ENCODE measurements around the gene DCPS.

The DCPS gene

GRCh38 chr11:126355324-126355925 is 51.6 kb downstream of the DCPS start, which contains the start of gene ST3GAL4:
TSS of gene ST3GAL4 (plus strand) at chr11:126355686. CDS start at chr11:126406156, 50,470 bp downstream.
- Histone ChIP-seq H3K4me3 (ENCODE audit: low read depth, low read length) (peak within 1 kb of the TSS; percentile 97), H3K36me3 (ENCODE audit: control insufficient read depth, insufficient read depth, low read length) (0 out of 2 replicates have a peak, but pooled peaks cover 3% of the 10 kb centered on the region), H3K27me3 (ENCODE audit: control insufficient read depth, insufficient read depth, low read length) (no peaks in the 10 kb centered on the region), H3K4me1 (ENCODE audit: control insufficient read depth, insufficient read depth, low read length) (peaks cover 48% of the 10 kb centered on the region), H3K9me3 (ENCODE audit: control insufficient read depth, insufficient read depth, low read depth, low read length) (no peaks in the 10 kb centered on the region), H3K27ac (ENCODE audit: low read depth, low read length) (peak within 1 kb of the TSS; percentile 54), H3K9ac (ENCODE audit: low read length) (peak within 1 kb of the TSS; percentile 90)

- Histone ChIP-seq H3K36me3 (ENCODE audit: control insufficient read depth, insufficient read depth, low read length) (0 out of 2 replicates have a peak, but pooled peaks cover 3% of the 10 kb centered on the region), H3K4me3 (ENCODE audit: low read depth, low read length) (peak overlapping the region; percentile 97), H3K4me1 (ENCODE audit: control insufficient read depth, insufficient read depth, low read length) (peaks cover 51% of the 10 kb centered on the region), H3K9me3 (ENCODE audit: control insufficient read depth, insufficient read depth, low read depth, low read length) (no peaks in the 10 kb centered on the region), H3K27me3 (ENCODE audit: control insufficient read depth, insufficient read depth, low read length) (no peaks in the 10 kb centered on the region), H3K27ac (ENCODE audit: low read depth, low read length) (no peak overlapping the region), H3K9ac (ENCODE audit: low read length) (peak overlapping the region; percentile 62)
Observed at GRCh38 chr11:126355926-126356897, 52.4 kb downstream of the DCPS start.

- Histone ChIP-seq H3K9me3 (ENCODE audit: control insufficient read depth, insufficient read depth, low read depth, low read length) (no peaks in the 10 kb centered on the region), H3K4me1 (ENCODE audit: control insufficient read depth, insufficient read depth, low read length) (peaks cover 51% of the 10 kb centered on the region), H3K4me3 (ENCODE audit: low read depth, low read length) (0 out of 2 replicates have a peak overlapping the region, but pooled peaks have one; percentile 97), H3K27ac (ENCODE audit: low read depth, low read length) (no peak overlapping the region), H3K36me3 (ENCODE audit: control insufficient read depth, insufficient read depth, low read length) (no peaks in the 10 kb centered on the region), H3K27me3 (ENCODE audit: control insufficient read depth, insufficient read depth, low read length) (no peaks in the 10 kb centered on the region), H3K9ac (ENCODE audit: low read length) (peak overlapping the region; percentile 62)
Observed at GRCh38 chr11:126357055-126357962, 53.4 kb downstream of the DCPS start.

- Histone ChIP-seq H3K9me3 (ENCODE audit: control insufficient read depth, insufficient read depth, low read depth, low read length) (no peaks in the 10 kb centered on the region), H3K4me1 (ENCODE audit: control insufficient read depth, insufficient read depth, low read length) (peaks cover 52% of the 10 kb centered on the region), H3K9ac (ENCODE audit: low read length) (no peak overlapping the region), H3K27me3 (ENCODE audit: control insufficient read depth, insufficient read depth, low read length) (no peaks in the 10 kb centered on the region), H3K36me3 (ENCODE audit: control insufficient read depth, insufficient read depth, low read length) (no peaks in the 10 kb centered on the region), H3K4me3 (ENCODE audit: low read depth, low read length) (no peak overlapping the region), H3K27ac (ENCODE audit: low read depth, low read length) (no peak overlapping the region)
Observed at GRCh38 chr11:126357969-126358762, 54.3 kb downstream of the DCPS start.

GRCh38 chr11:126358763-126359160 is 54.9 kb downstream of the DCPS start:
- Histone ChIP-seq H3K4me3 (ENCODE audit: low read depth, low read length) (no peak overlapping the region), H3K36me3 (ENCODE audit: control insufficient read depth, insufficient read depth, low read length) (no peaks in the 10 kb centered on the region), H3K9me3 (ENCODE audit: control insufficient read depth, insufficient read depth, low read depth, low read length) (no peaks in the 10 kb centered on the region), H3K27me3 (ENCODE audit: control insufficient read depth, insufficient read depth, low read length) (no peaks in the 10 kb centered on the region), H3K27ac (ENCODE audit: low read depth, low read length) (no peak overlapping the region), H3K4me1 (ENCODE audit: control insufficient read depth, insufficient read depth, low read length) (peaks cover 52% of the 10 kb centered on the region), H3K9ac (ENCODE audit: low read length) (no peak overlapping the region)

GRCh38 chr11:126359431-126360048 is 55.7 kb downstream of the DCPS start:
- Histone ChIP-seq H3K4me3 (ENCODE audit: low read depth, low read length) (no peak overlapping the region), H3K9ac (ENCODE audit: low read length) (no peak overlapping the region), H3K4me1 (ENCODE audit: control insufficient read depth, insufficient read depth, low read length) (peaks cover 51% of the 10 kb centered on the region), H3K36me3 (ENCODE audit: control insufficient read depth, insufficient read depth, low read length) (no peaks in the 10 kb centered on the region), H3K27ac (ENCODE audit: low read depth, low read length) (no peak overlapping the region), H3K27me3 (ENCODE audit: control insufficient read depth, insufficient read depth, low read length) (no peaks in the 10 kb centered on the region), H3K9me3 (ENCODE audit: control insufficient read depth, insufficient read depth, low read depth, low read length) (no peaks in the 10 kb centered on the region)

- Histone ChIP-seq H3K36me3 (ENCODE audit: control insufficient read depth, insufficient read depth, low read length) (no peaks in the 10 kb centered on the region), H3K27me3 (ENCODE audit: control insufficient read depth, insufficient read depth, low read length) (no peaks in the 10 kb centered on the region), H3K9me3 (ENCODE audit: control insufficient read depth, insufficient read depth, low read depth, low read length) (no peaks in the 10 kb centered on the region), H3K9ac (ENCODE audit: low read length) (no peak overlapping the region), H3K4me3 (ENCODE audit: low read depth, low read length) (no peak overlapping the region), H3K4me1 (ENCODE audit: control insufficient read depth, insufficient read depth, low read length) (peaks cover 48% of the 10 kb centered on the region), H3K27ac (ENCODE audit: low read depth, low read length) (no peak overlapping the region)
Observed at GRCh38 chr11:126360049-126360446, 56.2 kb downstream of the DCPS start.

- Histone ChIP-seq H3K4me3 (ENCODE audit: low read depth, low read length) (no peak overlapping the region), H3K4me1 (ENCODE audit: control insufficient read depth, insufficient read depth, low read length) (peaks cover 49% of the 10 kb centered on the region), H3K36me3 (ENCODE audit: control insufficient read depth, insufficient read depth, low read length) (no peaks in the 10 kb centered on the region), H3K9me3 (ENCODE audit: control insufficient read depth, insufficient read depth, low read depth, low read length) (no peaks in the 10 kb centered on the region), H3K9ac (ENCODE audit: low read length) (no peak overlapping the region), H3K27ac (ENCODE audit: low read depth, low read length) (no peak overlapping the region), H3K27me3 (ENCODE audit: control insufficient read depth, insufficient read depth, low read length) (no peaks in the 10 kb centered on the region)
Observed at GRCh38 chr11:126361400-126361799, 57.5 kb downstream of the DCPS start.

- Histone ChIP-seq H3K27me3 (ENCODE audit: control insufficient read depth, insufficient read depth, low read length) (no peaks in the 10 kb centered on the region), H3K9ac (ENCODE audit: low read length) (no peak overlapping the region), H3K4me1 (ENCODE audit: control insufficient read depth, insufficient read depth, low read length) (peaks cover 42% of the 10 kb centered on the region), H3K9me3 (ENCODE audit: control insufficient read depth, insufficient read depth, low read depth, low read length) (no peaks in the 10 kb centered on the region), H3K4me3 (ENCODE audit: low read depth, low read length) (no peak overlapping the region), H3K27ac (ENCODE audit: low read depth, low read length) (no peak overlapping the region), H3K36me3 (ENCODE audit: control insufficient read depth, insufficient read depth, low read length) (no peaks in the 10 kb centered on the region)
Observed at GRCh38 chr11:126362879-126363655, 59.2 kb downstream of the DCPS start.
